GM12874 (cell line): ENCODE results near the gene CLEC1B.

Experiments
- CTCF ChIP-seq: IDR thresholded peaks from 2 replicates; pipeline ENCODE4 v1.5.1; 2011; ENCODE audit warnings: low read depth, mild to moderate bottlenecking, control low read depth, low read length, moderate library complexity; ENCODE audit not compliant: insufficient read depth

The CLEC1B gene

DNA sequence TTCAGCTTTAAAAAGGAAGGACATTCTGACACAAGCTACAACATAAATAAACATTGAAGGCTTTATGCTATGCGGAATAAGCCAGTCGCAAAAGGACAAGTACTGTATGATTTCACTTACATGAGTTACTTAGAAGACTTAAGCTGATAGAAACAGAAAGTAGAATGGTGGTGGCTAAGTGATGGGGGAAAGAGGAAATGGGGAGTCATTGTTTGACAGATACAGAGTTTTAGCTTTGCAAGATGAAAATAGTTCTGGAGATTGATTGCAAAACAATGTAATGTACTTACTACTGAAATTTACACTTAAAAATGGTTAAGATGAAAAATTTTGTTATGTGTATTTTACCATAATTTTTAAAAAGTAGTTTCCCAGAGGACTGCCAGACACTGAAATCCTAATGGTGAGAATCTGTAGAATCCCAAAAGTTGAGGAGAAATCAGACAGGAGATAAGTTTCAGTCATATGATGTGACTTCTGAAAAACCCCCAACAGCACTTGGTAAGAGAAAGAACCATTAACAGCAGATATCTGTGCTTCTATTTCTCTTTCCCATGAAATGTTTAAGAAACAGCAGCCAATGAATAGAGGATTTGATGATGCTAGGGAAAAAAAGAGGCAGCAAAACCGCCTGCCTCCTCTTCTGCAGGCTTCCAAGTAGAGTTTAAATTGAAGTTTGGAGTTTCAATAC is 50.2 kb downstream of the CLEC1B start:
- TF ChIP-seq CTCF, result no peak

DNA sequence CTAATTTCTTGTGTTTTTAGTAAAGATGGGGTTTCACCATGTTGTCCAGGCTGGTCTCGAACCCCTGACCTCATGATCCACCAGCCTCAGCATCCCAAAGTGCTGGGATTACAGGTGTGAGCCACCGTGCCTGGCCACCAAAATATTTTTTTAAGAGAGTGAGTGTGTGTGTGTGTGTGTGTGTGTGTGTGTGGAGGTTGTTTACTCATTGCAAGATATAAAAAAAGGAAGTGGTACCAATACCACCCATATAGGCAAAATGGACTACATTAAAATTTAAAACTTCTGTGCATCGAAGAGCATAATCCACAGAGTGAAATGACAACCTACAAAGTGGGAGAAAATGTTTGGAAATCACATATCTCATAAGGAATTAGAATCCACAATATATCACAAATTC is 51.2 kb downstream of the CLEC1B start:
- no peak for TF ChIP-seq CTCF

DNA sequence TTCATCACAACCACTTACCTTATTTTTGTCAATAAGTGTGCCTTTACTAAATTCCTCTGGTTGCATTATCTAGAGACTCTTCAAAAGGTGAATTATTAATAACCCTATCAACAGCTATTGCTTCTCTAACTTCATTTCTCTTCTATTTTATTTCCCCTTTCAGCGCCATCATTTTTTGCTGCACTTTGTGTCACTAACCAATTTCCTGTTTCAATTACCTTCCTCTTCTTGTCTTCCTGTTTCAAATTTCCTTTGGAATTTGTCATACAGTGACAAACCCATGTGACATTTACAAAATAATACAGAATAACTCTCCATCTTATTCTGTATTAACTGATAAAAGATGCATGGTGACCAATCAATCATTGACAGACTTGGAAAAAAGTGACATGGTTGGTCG is 54.5 kb downstream of the CLEC1B start:
- TF ChIP-seq CTCF, result no peak

- no peak for TF ChIP-seq CTCF
These were observed 55.7 kb downstream of the CLEC1B start for GRCh38 chr12:9943240-9943639.
